ENCODE data around the gene OR52B4.
"Not testable (repeated sequence)": the region's sequence is repeated elsewhere in the genome, so short reads cannot be mapped to it uniquely, and the experiment has no call there.

The OR52B4 gene

GRCh38 chr11:4370166-4370565 lies 2.0 kb upstream of the OR52B4 start:
- H3K36me3 ChIP-seq (ENCODE audit: insufficient read depth, low read length), result no peaks in the 10 kb centered on the region
- no peaks in the 10 kb centered on the region for H3K79me2 ChIP-seq (ENCODE audit: control insufficient read depth, insufficient read depth, low read length, unreplicated experiment)
- H3K4me3 ChIP-seq (ENCODE audit: low read depth, low read length), result no peak overlapping the region
- peaks cover 16% of the 10 kb centered on the region for H3K27me3 ChIP-seq (ENCODE audit: insufficient read depth, low read length)
- no peak overlapping the region for H2AFZ ChIP-seq (ENCODE audit: low read length, unreplicated experiment)
- H3K4me1 ChIP-seq (ENCODE audit: control insufficient read depth, insufficient read depth, low read length, unreplicated experiment), result no peaks in the 10 kb centered on the region
- no peak overlapping the region for H3K27ac ChIP-seq (ENCODE audit: low read depth, low read length)

DNA sequence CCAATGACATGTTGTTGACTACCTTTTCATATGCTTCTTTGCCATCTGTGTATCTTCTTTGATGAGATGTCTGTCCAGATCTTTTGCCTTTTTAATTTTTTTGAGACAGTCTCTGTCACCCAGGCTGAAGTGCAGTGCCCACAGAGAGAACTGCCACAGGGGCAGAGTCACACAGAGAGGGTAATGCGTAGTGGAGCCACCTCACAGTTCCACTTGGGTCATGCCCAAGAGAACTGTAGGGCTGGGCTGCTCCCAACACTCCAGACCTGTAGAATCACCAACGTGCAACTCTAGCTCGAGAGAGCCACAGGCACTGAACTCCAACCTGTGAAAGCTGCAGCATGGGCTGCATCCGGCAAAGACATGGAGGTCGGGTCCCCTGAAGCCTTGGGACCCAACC lies 20.0 kb downstream of the OR52B4 start:
- H3K79me2 ChIP-seq (ENCODE audit: control insufficient read depth, insufficient read depth, low read length, unreplicated experiment); H3K36me3 ChIP-seq (ENCODE audit: insufficient read depth, low read length); H2AFZ ChIP-seq (ENCODE audit: low read length, unreplicated experiment); H3K4me1 ChIP-seq (ENCODE audit: control insufficient read depth, insufficient read depth, low read length, unreplicated experiment); H3K4me3 ChIP-seq (ENCODE audit: low read depth, low read length); H3K27ac ChIP-seq (ENCODE audit: low read depth, low read length); H3K27me3 ChIP-seq (ENCODE audit: insufficient read depth, low read length): not testable (repeated sequence)

DNA sequence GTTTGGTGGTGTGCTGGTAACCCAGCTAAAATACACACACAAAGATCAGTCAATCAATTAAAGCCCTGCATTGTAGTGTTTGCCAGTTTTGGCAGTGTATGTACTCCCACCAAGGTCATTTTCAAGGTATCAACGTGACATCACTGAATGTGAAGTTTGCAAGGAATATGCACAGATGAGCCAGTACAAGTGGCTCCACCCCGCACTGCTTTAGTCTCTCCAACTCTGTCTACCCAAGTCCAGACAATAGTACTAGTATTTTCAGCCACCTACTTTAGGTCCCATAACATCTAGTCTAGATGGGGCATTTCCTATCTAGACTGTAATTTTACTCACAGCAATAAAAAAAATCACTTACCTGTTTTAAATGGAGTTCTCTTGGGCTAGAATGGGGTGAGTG lies 22.8 kb downstream of the OR52B4 start:
- H3K27ac ChIP-seq (ENCODE audit: low read depth, low read length); H3K27me3 ChIP-seq (ENCODE audit: insufficient read depth, low read length); H2AFZ ChIP-seq (ENCODE audit: low read length, unreplicated experiment); H3K4me1 ChIP-seq (ENCODE audit: control insufficient read depth, insufficient read depth, low read length, unreplicated experiment); H3K36me3 ChIP-seq (ENCODE audit: insufficient read depth, low read length); H3K79me2 ChIP-seq (ENCODE audit: control insufficient read depth, insufficient read depth, low read length, unreplicated experiment); H3K4me3 ChIP-seq (ENCODE audit: low read depth, low read length): not testable (repeated sequence)

GRCh38 chr11:4334356-4334755 lies 33.8 kb downstream of the OR52B4 start:
- H3K27me3 ChIP-seq (ENCODE audit: insufficient read depth, low read length); H3K4me3 ChIP-seq (ENCODE audit: low read depth, low read length); H3K4me1 ChIP-seq (ENCODE audit: control insufficient read depth, insufficient read depth, low read length, unreplicated experiment); H2AFZ ChIP-seq (ENCODE audit: low read length, unreplicated experiment); H3K36me3 ChIP-seq (ENCODE audit: insufficient read depth, low read length); H3K27ac ChIP-seq (ENCODE audit: low read depth, low read length); H3K79me2 ChIP-seq (ENCODE audit: control insufficient read depth, insufficient read depth, low read length, unreplicated experiment): not testable (repeated sequence)

Data from ACC112 (cell line).